T-helper 17 cell (primary cell): Measurements from ENCODE around the gene ASAP2. TPM values are rescaled to one million over a fixed set of nuclear protein-coding genes. Genes with fewer than 3 reads are reported as not detected.

Experiments
- ATAC-seq: fragments of 150-1000 bp; cut with Tn5 transposase; 2 replicates; pipeline ENCODE4 v1.10.0; 2021; ENCODE audit warnings: mild to moderate bottlenecking, moderate library complexity
- DNase-seq, 3 donors: peaks; one replicate each; pipeline versions ENCODE4 v3.0.0 to v3.0.0-alpha.2; 2020 to 2021
- H3K9me3 ChIP-seq: one replicate; pipeline ENCODE4 v1.7.0; 2013; ENCODE audit warnings: low read length, mild to moderate bottlenecking; ENCODE audit not compliant: control insufficient read depth, poor library complexity, severe bottlenecking
- H3K27ac Mint-ChIP-seq: one replicate; pipeline ENCODE4 v1.8.0; 2022; ENCODE audit warnings: mild to moderate bottlenecking, moderate library complexity, mixed read lengths
- H3K27me3 Mint-ChIP-seq: one replicate; pipeline ENCODE4 v1.8.0; 2022; ENCODE audit warnings: mixed read lengths
- H3K36me3 Mint-ChIP-seq: one replicate; pipeline ENCODE4 v1.8.0; 2022; ENCODE audit warnings: low read depth, mixed read lengths
- H3K4me1 Mint-ChIP-seq: one replicate; pipeline ENCODE4 v1.8.0; 2022; ENCODE audit warnings: mild to moderate bottlenecking, mixed read lengths
- H3K4me3 Mint-ChIP-seq: one replicate; pipeline ENCODE4 v1.8.0; 2022; ENCODE audit warnings: mild to moderate bottlenecking, moderate library complexity, mixed read lengths
- total RNA-seq, 4 donors: library from RNA in 2 of 4; stranded (reverse) in 2 of 4; gene quantifications; one replicate each; pipeline ENCODE4 v1.2.3 and lab custom pipeline; 2022 to 2026

Gene ASAP2
- total RNA-seq, 2 donors from 2014 or later, result 0.75 to 14.8 TPM

DNA sequence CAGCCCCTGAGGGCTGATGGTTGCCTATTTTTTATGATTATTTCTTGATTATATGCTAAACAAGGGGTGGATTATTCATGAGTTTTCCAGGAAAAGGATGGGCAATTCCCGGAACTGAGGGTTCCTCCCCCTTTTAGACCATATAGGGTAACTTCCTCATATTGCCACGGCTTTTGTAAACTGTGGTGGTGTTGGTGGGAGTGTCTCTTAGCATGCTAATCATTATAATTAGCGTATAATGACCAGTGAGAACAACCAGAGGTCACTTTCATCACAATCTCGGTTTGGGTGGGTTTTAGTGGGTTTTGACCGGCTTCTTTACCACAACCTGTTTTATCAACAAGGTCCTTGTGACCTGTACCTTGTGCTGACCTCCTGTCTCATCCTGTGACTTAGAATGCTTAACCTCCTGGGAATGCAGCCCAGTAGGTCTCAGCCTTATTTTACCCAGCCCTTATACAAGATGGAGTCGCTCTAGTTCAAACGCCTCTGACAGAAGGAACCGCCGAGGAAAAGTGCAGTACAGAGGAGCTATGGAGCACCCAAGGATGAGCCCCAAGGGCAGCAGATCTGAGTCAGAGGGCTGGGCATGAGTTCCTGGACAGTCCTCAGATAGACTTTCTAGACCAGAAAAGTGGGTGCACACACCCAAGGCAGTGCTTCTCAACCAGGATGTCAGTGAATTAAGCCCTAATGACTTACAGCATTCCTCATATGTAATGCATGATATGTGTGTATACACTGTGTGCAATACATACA is 37.1 kb upstream of the ASAP2 start:
- H3K27me3 Mint-ChIP-seq, result peaks cover 60% of the 10 kb centered on the region
- H3K4me3 Mint-ChIP-seq, result no peak overlapping the region
- H3K9me3 ChIP-seq, result no peaks in the 10 kb centered on the region

DNA sequence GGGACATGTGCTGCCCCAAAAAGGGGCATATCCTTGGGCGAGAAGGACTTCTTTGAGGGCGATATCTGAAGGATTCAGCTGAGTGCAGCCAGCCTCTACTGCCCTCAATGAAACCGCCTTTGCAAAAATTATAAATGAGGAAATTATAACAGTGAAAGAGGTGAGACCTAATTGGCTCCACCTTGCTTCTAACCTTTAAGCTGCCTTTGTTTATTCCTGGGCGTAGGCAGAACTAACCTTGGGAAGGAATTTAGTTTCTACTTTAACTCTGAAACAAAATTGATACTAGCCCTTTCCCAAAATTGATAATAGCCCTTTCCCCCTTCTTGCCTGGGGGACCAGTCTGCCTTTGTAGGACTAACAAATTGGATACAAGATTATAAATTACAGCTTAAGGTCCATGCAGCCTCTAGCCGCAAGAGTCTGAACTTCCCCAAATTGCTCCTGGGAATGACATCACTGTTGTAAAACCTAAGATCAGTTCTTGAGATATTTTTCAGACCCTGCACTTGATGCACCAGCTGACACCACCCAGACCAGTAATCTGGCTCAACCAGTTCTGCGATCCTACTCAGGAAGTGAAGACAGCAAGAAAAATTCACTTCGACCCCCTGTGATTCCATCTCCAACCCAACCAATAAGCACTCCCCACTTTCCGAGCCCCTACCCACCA is 36.0 kb upstream of the ASAP2 start:
- DNase-seq, result no peak
- Mint-ChIP-seq H3K27ac (no peak overlapping the region), H3K4me1 (no peaks in the 10 kb centered on the region), H3K27me3 (peaks cover 62% of the 10 kb centered on the region), H3K36me3 (peaks cover 4% of the 10 kb centered on the region), H3K4me3 (no peak overlapping the region)
- no peak for ATAC-seq
- no peaks in the 10 kb centered on the region for H3K9me3 ChIP-seq

More for the DNA sequence above, 37.1 kb upstream of the ASAP2 start:
- Mint-ChIP-seq H3K36me3 (peaks cover 4% of the 10 kb centered on the region), H3K27ac (no peak overlapping the region), H3K4me1 (no peaks in the 10 kb centered on the region)
- DNase-seq (no peak), ATAC-seq (no peak)

DNA sequence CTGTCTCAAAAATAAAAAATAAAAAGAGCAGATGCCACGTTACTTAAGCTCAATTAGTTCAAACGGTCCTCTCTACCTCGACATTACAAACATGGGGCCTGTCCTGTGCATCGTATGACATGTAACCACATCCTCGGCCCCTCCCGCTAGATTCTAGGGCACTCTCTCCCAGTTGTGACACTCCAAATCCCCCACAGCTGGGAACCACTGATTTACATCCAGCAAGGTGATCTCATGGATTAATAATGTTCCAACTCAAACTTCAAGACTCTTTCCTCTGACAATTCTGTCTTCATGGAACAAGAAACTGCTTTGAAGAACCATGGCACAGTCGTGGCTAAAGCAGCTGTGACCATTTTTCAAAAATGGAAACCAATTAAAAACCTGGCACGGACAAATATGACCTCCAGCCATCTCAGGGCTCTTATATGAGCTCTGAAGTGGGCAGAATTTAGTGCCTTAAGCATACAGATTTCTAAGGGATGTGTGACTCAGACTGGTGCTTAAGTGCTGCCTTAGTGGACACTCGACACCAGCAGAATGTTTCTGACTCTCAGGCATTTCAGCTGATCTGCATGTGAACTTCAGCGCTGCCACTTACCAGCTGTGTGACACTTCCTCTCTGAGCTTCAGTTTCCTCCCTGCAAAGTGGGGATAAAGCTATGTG is 31.7 kb upstream of the ASAP2 start:
- H3K9me3 ChIP-seq, result no peaks in the 10 kb centered on the region
- Mint-ChIP-seq H3K27ac (no peak overlapping the region), H3K27me3 (peaks cover 53% of the 10 kb centered on the region), H3K4me1 (no peaks in the 10 kb centered on the region), H3K36me3 (peaks cover 4% of the 10 kb centered on the region), H3K4me3 (no peak overlapping the region)
- DNase-seq, result no peak
- ATAC-seq, result no peak

DNA sequence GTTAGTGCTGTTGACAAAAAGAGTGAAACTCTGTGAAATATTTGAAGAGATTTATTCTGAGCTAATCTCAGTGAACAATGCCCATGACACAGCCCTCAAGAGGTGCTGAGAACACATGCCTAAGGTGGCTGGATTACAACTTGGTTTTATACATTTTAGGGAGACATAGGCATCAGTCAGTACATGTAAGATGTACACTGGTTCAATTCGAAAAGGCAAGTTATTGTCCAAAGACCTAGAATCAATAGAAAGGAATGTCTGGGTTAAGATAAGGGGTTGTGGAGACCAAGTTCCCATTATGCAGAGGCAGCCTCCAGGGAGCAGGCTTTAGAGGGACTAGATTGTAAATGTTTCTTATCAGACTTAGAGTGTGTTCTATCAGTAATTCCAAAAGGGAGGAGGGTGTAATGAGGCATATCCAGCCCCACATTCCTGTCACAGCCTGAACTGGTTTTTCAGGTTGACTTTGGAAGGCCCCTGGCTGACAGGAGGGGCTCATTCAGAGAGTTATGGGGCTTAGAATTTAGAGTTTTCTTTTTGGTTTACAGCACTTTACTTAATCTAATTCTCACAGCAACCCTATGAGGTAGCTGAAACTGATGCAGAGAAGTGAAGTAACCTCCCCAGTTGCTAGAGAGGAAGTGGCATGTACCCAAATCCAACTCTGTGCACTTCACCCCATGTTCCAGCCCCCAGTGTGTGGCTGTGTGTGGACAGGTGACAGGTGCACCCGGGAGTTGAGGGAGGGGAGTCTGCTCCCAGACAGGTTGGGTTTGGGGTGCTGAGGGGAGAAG is 28.3 kb upstream of the ASAP2 start:
- peaks cover 42% of the 10 kb centered on the region for H3K27me3 Mint-ChIP-seq
- no peak for ATAC-seq
- H3K27ac Mint-ChIP-seq, result no peak overlapping the region
- H3K9me3 ChIP-seq, result no peaks in the 10 kb centered on the region
- H3K36me3 Mint-ChIP-seq, result no peaks in the 10 kb centered on the region
- no peak overlapping the region for H3K4me3 Mint-ChIP-seq
- H3K4me1 Mint-ChIP-seq, result no peaks in the 10 kb centered on the region
- no peak for DNase-seq

DNA sequence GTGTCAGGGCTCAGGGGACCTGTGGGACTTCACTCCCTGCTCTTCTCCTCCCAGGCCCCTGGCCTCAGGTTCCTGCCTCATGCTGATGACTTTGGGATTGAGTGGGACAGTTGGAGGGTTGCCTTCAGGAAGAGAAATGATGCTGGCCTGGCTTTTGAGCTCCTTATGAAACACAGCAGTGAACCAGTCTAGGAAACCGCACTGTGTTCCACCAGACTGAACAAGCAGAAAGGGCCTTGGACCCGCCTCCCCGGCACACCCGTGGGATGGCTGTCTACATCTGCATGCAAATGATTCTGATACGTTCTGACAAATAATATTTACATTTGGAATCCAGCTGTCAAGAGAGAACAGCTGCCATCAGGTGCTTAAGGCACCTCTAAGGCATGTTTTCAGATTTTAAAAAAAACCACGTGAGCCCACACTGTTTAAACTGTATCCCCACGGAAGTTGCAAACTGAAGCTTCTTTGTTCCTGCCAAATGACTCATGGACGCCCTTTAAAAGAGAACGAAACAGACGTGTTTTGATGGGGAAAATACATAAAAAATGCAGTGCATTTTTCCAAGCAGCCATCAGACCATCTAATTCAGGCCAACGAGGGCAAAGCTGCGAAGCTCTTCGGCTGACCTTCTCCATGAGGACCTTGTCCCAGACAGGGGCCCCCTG is 27.6 kb upstream of the ASAP2 start:
- Mint-ChIP-seq H3K27ac (no peak overlapping the region), H3K4me1 (peaks cover 2% of the 10 kb centered on the region), H3K27me3 (peaks cover 41% of the 10 kb centered on the region), H3K36me3 (no peaks in the 10 kb centered on the region), H3K4me3 (no peak overlapping the region)
- DNase-seq (no peak), ATAC-seq (no peak)
- H3K9me3 ChIP-seq, result no peaks in the 10 kb centered on the region

DNA sequence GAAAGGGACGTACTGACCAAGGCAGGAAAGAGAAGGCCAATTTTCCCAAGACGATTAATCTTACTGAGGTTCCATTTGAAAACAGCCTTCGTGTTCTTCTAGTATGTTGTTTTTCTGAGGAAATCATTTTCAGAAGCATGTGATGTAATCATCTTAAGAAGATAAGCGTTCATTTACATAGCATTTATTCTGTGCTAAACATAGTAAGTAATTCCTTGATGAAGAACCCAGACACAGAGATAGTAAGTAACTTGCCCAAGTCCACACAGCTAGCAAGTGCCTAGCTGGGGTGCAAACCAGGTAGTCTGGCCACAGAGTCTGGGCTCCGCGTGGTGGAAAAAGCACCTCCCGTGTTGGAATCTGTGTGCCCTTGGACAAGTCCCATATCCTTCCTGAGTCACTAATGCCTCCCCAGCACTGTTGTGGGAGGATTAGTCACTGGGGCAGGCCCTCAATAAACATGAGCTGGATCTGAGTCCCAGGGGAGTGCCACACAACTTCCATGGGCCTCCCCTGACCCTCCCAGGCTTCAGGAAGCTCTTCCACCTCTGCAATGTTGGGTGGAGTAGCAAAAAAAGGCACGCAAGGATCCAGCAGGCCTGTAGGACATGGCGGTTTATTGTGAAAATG is 26.9 kb upstream of the ASAP2 start:
- DNase-seq, result no peak
- no peak overlapping the region for H3K27ac Mint-ChIP-seq
- peaks cover 2% of the 10 kb centered on the region for H3K4me1 Mint-ChIP-seq
- H3K36me3 Mint-ChIP-seq, result no peaks in the 10 kb centered on the region
- H3K27me3 Mint-ChIP-seq, result peaks cover 39% of the 10 kb centered on the region
- no peak for ATAC-seq
- no peak overlapping the region for H3K4me3 Mint-ChIP-seq
- no peaks in the 10 kb centered on the region for H3K9me3 ChIP-seq

DNA sequence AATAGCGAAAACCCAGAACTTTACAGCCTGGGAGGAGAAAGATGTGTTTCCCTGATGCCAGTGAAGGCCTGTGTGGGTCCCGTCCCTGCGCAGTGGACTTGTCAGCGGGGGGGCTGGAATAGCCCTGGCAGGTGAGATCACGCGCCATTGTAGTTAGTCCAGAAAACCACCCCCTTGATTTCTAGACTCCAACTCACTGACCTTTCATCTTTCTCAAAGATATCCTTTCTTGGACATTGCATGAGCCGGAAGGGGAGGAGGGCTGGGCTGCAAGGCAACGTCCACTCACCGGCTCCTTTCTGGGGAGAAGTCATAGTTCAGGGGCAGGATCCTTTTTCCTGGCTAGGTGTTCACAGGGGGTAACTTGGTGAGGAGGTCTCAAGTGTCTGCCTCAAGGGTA is 22.3 kb upstream of the ASAP2 start:
- H3K4me3 Mint-ChIP-seq, result no peak overlapping the region
- H3K4me1 Mint-ChIP-seq, result peaks cover 2% of the 10 kb centered on the region
- ATAC-seq (no peak), DNase-seq (no peak)
- H3K27ac Mint-ChIP-seq, result no peak overlapping the region
- no peaks in the 10 kb centered on the region for H3K36me3 Mint-ChIP-seq
- H3K27me3 Mint-ChIP-seq, result peaks cover 33% of the 10 kb centered on the region
- H3K9me3 ChIP-seq, result no peaks in the 10 kb centered on the region

DNA sequence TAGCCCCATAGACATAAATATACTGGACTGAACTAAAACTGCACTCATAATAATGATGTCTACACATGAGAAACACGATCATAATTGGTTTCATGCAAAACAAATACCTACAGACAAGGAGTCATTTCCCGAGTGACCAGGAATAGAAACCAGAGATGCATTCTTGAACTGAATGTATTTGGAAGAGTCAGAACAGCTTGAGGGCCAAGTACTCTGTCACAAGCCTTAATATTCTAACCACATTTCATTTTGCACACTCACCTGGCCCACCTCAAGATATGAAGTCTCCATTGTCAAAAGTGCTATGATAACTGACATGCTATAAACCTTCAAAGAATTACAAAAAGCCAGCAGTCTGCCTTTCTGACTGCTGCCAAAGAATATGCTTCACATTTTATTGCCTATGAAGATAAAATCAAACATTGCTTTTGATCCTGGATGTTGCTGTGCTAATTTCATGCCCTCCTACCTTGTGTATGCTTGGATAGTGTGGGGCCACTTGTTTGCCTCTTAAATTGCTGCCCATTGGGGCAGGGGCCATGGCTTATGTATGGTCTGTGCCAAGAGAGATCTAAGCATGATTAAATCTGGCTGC is 18.9 kb upstream of the ASAP2 start:
- no peaks in the 10 kb centered on the region for H3K9me3 ChIP-seq
- no peaks in the 10 kb centered on the region for H3K36me3 Mint-ChIP-seq
- no peak overlapping the region for H3K4me3 Mint-ChIP-seq
- H3K27me3 Mint-ChIP-seq, result peaks cover 26% of the 10 kb centered on the region
- H3K4me1 Mint-ChIP-seq, result peaks cover 4% of the 10 kb centered on the region
- DNase-seq (no peak), ATAC-seq (no peak)
- H3K27ac Mint-ChIP-seq, result no peak overlapping the region

DNA sequence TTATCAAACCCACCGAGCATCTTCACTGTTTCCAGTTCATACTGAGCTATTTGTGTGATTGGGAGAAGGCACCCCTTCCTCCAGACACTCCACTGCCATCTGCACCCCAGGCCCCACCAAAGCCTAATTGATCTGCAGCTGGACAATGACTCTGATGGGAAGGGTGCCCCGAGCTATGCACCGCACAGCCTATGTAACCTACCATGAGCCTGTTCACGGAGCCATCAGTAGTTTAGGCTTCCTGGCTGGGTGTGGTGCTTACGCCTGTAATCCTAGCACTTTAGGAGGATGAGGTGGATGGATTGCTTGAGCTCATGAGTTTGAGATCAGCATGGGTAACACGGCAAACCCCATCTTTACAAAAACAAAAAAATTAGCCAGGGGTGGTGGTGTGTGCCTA is 17.8 kb upstream of the ASAP2 start:
- no peak overlapping the region for H3K27ac Mint-ChIP-seq

DNA sequence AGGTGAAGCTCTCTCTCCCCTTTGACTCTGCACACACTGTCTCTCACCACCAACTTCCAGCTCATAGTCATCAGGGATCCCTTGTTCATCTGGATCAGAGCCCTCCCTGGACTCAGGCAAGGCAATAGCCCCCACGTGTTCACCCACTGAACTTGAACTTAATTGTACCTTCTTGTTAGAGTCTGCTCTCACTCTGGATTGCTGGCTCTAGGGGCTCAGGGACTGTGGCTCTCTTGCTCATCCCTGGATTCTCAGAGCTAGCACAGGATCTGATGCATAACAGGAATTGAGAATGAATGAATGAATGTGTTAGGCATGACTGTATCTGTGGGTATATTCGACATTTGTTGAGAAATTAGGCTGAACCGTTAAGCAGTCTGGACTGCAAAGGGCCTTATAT is 16.7 kb upstream of the ASAP2 start:
- peaks cover 18% of the 10 kb centered on the region for H3K27me3 Mint-ChIP-seq
- H3K36me3 Mint-ChIP-seq, result no peaks in the 10 kb centered on the region
- peaks cover 2% of the 10 kb centered on the region for H3K4me1 Mint-ChIP-seq
- no peaks in the 10 kb centered on the region for H3K9me3 ChIP-seq
- no peak for ATAC-seq
- H3K4me3 Mint-ChIP-seq, result no peak overlapping the region
- no peak for DNase-seq
- no peak overlapping the region for H3K27ac Mint-ChIP-seq

More for the DNA sequence above, 17.8 kb upstream of the ASAP2 start:
- Mint-ChIP-seq H3K4me1 (peaks cover 2% of the 10 kb centered on the region), H3K4me3 (no peak overlapping the region), H3K27me3 (peaks cover 23% of the 10 kb centered on the region), H3K36me3 (no peaks in the 10 kb centered on the region)
- no peaks in the 10 kb centered on the region for H3K9me3 ChIP-seq
- no peak for ATAC-seq
- DNase-seq, result no peak

DNA sequence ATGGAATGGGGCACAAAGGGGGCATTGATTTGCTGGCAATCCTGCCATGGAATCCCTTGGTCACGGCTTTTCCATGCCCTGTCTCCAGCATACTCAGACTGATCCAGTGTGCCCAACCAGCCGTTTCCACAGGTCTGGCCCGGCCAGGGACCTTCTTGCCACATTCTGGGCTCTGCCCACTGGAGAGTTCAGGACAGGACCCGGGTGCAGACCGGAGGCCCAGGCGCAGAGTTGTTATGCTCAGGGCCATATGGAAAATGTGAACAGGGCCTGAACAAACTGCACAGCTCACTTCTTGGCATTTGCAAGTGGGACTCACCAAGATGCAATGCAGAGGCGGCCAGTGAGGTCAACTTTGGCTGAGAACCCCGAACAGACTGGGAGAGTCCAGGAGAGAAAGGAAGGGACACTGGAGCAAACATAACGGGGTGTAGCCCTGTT is 15.6 kb upstream of the ASAP2 start:
- peaks cover 2% of the 10 kb centered on the region for H3K4me1 Mint-ChIP-seq
- no peaks in the 10 kb centered on the region for H3K9me3 ChIP-seq
- H3K27me3 Mint-ChIP-seq, result peaks cover 11% of the 10 kb centered on the region
- DNase-seq (no peak), ATAC-seq (no peak)
- no peak overlapping the region for H3K4me3 Mint-ChIP-seq
- no peaks in the 10 kb centered on the region for H3K36me3 Mint-ChIP-seq
- H3K27ac Mint-ChIP-seq, result no peak overlapping the region

DNA sequence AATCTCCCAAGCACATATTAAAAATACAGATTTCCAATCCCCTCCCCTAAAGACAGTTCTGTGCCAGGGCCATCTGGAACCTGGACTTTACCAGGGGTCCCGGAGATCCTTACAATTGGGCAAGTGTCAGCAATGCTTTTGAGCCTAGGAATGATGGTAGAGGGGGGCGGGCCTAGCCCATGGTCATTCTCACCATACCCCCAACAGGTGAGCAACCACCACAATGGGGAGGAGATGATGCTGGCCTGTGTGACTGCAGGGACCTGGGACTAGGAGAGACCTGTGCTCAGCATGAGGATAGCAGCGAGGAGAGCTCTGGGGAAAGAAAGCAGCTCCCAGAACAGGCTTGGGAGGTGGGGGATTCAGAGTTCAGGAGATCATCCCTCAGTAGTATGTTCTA is 13.9 kb upstream of the ASAP2 start:
- DNase-seq, result no peak
- Mint-ChIP-seq H3K4me3 (no peak overlapping the region), H3K27me3 (peaks cover 26% of the 10 kb centered on the region), H3K4me1 (peaks cover 2% of the 10 kb centered on the region), H3K27ac (no peak overlapping the region), H3K36me3 (no peaks in the 10 kb centered on the region)
- no peak for ATAC-seq
- no peaks in the 10 kb centered on the region for H3K9me3 ChIP-seq
